IMR-90 (cell line): ENCODE data around the gene PLTP. TPM values are rescaled to one million over a fixed set of nuclear protein-coding genes. Genes with fewer than 3 reads are reported as not detected.

Experiments
- ATAC-seq: fragments of 200-7000 bp; cut with Tn5 transposase; 2 replicates; pipeline ENCODE4 v1.9.1; 2020; ENCODE audit warnings: low read depth, mild to moderate bottlenecking, moderate library complexity
- BruUV-seq: library from RNA; stranded (reverse); fragments of 400-500 nt; replicated peaks from 2 replicates; lab custom pipeline; 2021; lab: Mats Ljungman, UMichigan
- CTCF ChIA-PET: fragments of 300-600 bp; formaldehyde crosslinking; extraction: SDS; loops from one replicate; lab custom pipeline; 2021; ENCODE audit warnings: antibody characterized with exemption; lab: Yijun Ruan, JAX
- POLR2A ChIA-PET: fragments of 300-600 bp; sonication (Branson Sonifier 250); formaldehyde crosslinking; loops from one replicate; lab custom pipeline; 2022; ENCODE audit warnings: antibody characterized with exemption; ENCODE audit not compliant: unreplicated experiment; lab: Charles Lee
- DNase-seq: peaks from one replicate; pipeline ENCODE4 v3.0.0; 2013
- H2AFZ ChIP-seq: replicated peaks from 2 replicates; pipeline ENCODE3; 2013; ENCODE audit warnings: low read length, mild to moderate bottlenecking; ENCODE audit not compliant: poor library complexity
- H2AK5ac ChIP-seq: 2 replicates; pipeline ENCODE4 v1.6.1; 2013; ENCODE audit warnings: low read depth, low read length, inconsistent platforms
- H2AK9ac ChIP-seq: replicated peaks from 2 replicates; pipeline ENCODE3; 2013; ENCODE audit warnings: mild to moderate bottlenecking, low read depth, low read length, moderate library complexity; ENCODE audit not compliant: poor library complexity
- H2BK120ac ChIP-seq: 2 replicates; pipeline ENCODE4 v1.6.1; 2013; ENCODE audit warnings: low read depth, low read length, inconsistent platforms
- H2BK15ac ChIP-seq: 3 replicates; pipeline ENCODE4 v1.6.1; 2013; ENCODE audit warnings: low read depth, low read length, inconsistent platforms
- H2BK20ac ChIP-seq: 2 replicates; pipeline ENCODE4 v1.6.1; 2013; ENCODE audit warnings: low read depth, mild to moderate bottlenecking, inconsistent platforms, low read length, moderate library complexity
- H2BK5ac ChIP-seq: 2 replicates; pipeline ENCODE4 v1.6.1; 2013; ENCODE audit warnings: mild to moderate bottlenecking, low read depth, low read length, inconsistent platforms; ENCODE audit not compliant: poor library complexity, severe bottlenecking
- H3K14ac ChIP-seq: replicated peaks from 2 replicates; pipeline ENCODE4 v1.6.1; 2013; ENCODE audit warnings: low read depth, low read length, inconsistent platforms
- H3K18ac ChIP-seq: 2 replicates; pipeline ENCODE4 v1.6.1; 2013; ENCODE audit warnings: low read depth, low read length, control low read depth
- H3K23ac ChIP-seq: 2 replicates; pipeline ENCODE4 v1.6.1; 2013; ENCODE audit warnings: low read depth, low read length, inconsistent platforms
- H3K27ac ChIP-seq: 2 replicates; pipeline ENCODE4 v1.5.1; 2013; ENCODE audit warnings: mild to moderate bottlenecking, control low read depth, low read length; ENCODE audit not compliant: insufficient read depth
- H3K27me3 ChIP-seq: 2 replicates; pipeline ENCODE4 v1.6.1; 2013; ENCODE audit warnings: low read length; ENCODE audit not compliant: control insufficient read depth, insufficient read depth
- H3K36me3 ChIP-seq: 2 replicates; pipeline ENCODE4 v1.6.1; 2013; ENCODE audit warnings: low read length, mixed read lengths; ENCODE audit not compliant: control insufficient read depth, insufficient read depth
- H3K4ac ChIP-seq: 2 replicates; pipeline ENCODE4 v1.6.1; 2013; ENCODE audit warnings: low read depth, low read length, inconsistent platforms
- H3K4me1 ChIP-seq: 2 replicates; pipeline ENCODE4 v1.6.1; 2013; ENCODE audit warnings: low read length, mixed read lengths; ENCODE audit not compliant: control insufficient read depth, insufficient read depth
- H3K4me2 ChIP-seq: 2 replicates; pipeline ENCODE4 v1.6.1; 2013; ENCODE audit warnings: low read depth, mild to moderate bottlenecking, control low read depth, low read length, moderate library complexity
- H3K4me3 ChIP-seq: 2 replicates; pipeline ENCODE4 v1.5.1; 2013; ENCODE audit warnings: low read depth, mild to moderate bottlenecking, control low read depth, low read length, moderate library complexity; ENCODE audit not compliant: insufficient read depth
- H3K56ac ChIP-seq: 2 replicates; pipeline ENCODE4 v1.6.1; 2013; ENCODE audit warnings: low read length, inconsistent platforms; ENCODE audit not compliant: insufficient read depth; ENCODE audit errors: extremely low read depth
- H3K79me1 ChIP-seq, 2 experiments: 2 replicates each; pipeline ENCODE4 v1.6.1; 2013; ENCODE audit warnings: low read length in 2 of 2, inconsistent platforms in 1 of 2, low read depth in 1 of 2
- H3K9ac ChIP-seq: 2 replicates; pipeline ENCODE4 v1.6.1; 2013; ENCODE audit warnings: low read depth, low read length, control low read depth
- H3K9me1 ChIP-seq: 2 replicates; pipeline ENCODE4 v1.6.1; 2013; ENCODE audit warnings: low read length, inconsistent platforms; ENCODE audit not compliant: insufficient read depth
- H3K9me3 ChIP-seq: 2 replicates; pipeline ENCODE4 v1.6.1; 2013; ENCODE audit warnings: low read length; ENCODE audit not compliant: control insufficient read depth, insufficient read depth
- H4K20me1 ChIP-seq: 2 replicates; pipeline ENCODE4 v1.6.1; 2013; ENCODE audit warnings: low read length, inconsistent platforms; ENCODE audit not compliant: insufficient read depth
- H4K5ac ChIP-seq: 2 replicates; pipeline ENCODE4 v1.6.1; 2013; ENCODE audit warnings: mild to moderate bottlenecking, low read depth, low read length, control low read depth
- H4K8ac ChIP-seq, 2 experiments: 2 replicates each; pipeline ENCODE4 v1.6.1; 2013; ENCODE audit warnings: low read depth in 2 of 2, low read length in 2 of 2, control low read depth in 1 of 2, inconsistent platforms in 1 of 2
- H4K91ac ChIP-seq: 2 replicates; pipeline ENCODE4 v1.6.1; 2013; ENCODE audit warnings: low read depth, low read length, inconsistent platforms; ENCODE audit not compliant: insufficient read depth
- BHLHE40 ChIP-seq: fragments of 150-350 bp; IDR thresholded peaks from 2 replicates; pipeline ENCODE4 v1.6.1; 2016; ENCODE audit warnings: mild to moderate bottlenecking, low read depth, low read length
- CEBPB ChIP-seq: IDR thresholded peaks from 2 replicates; pipeline ENCODE4 v1.6.1; 2012; ENCODE audit warnings: low read depth, low read length, improper control_type of control experiment
- CTCF ChIP-seq: conservative IDR thresholded peaks from 2 replicates; pipeline ENCODE4 v1.5.1; 2012; ENCODE audit warnings: mild to moderate bottlenecking, low read depth, low read length, improper control_type of control experiment
- ELK1 ChIP-seq: fragments of 150-350 bp; IDR thresholded peaks from 2 replicates; pipeline ENCODE4 v1.6.1; 2016; ENCODE audit warnings: low read depth, mild to moderate bottlenecking, low read length, moderate library complexity, borderline replicate concordance
- FOS ChIP-seq: fragments of 150-350 bp; IDR thresholded peaks from 2 replicates; pipeline ENCODE4 v1.6.1; 2016; ENCODE audit warnings: low read depth, low read length
- MAFK ChIP-seq: IDR thresholded peaks from 2 replicates; pipeline ENCODE4 v1.6.1; 2012; ENCODE audit warnings: low read depth, low read length, improper control_type of control experiment
- MAZ ChIP-seq: IDR thresholded peaks from 2 replicates; pipeline ENCODE4 v1.6.1; 2012; ENCODE audit warnings: low read depth, mild to moderate bottlenecking, low read length, improper control_type of control experiment, moderate library complexity, borderline replicate concordance
- MXI1 ChIP-seq: IDR thresholded peaks from 2 replicates; pipeline ENCODE4 v1.6.1; 2012; ENCODE audit warnings: low read depth, mild to moderate bottlenecking, low read length, moderate library complexity, borderline replicate concordance
- NFE2L2 ChIP-seq: fragments of 150-350 bp; IDR thresholded peaks from 2 replicates; pipeline ENCODE4 v1.6.1; 2016; ENCODE audit warnings: low read depth, mild to moderate bottlenecking, low read length
- POLR2A ChIP-seq: IDR thresholded peaks from 2 replicates; pipeline ENCODE4 v1.6.1; 2012; ENCODE audit warnings: mild to moderate bottlenecking, low read depth, low read length
- RAD21 ChIP-seq: IDR thresholded peaks from 2 replicates; pipeline ENCODE4 v1.6.1; 2012; ENCODE audit warnings: low read length, improper control_type of control experiment
- RCOR1 ChIP-seq: IDR thresholded peaks from 2 replicates; pipeline ENCODE4 v1.6.1; 2012; ENCODE audit warnings: mild to moderate bottlenecking, low read length, improper control_type of control experiment; ENCODE audit not compliant: insufficient replicate concordance
- RFX5 ChIP-seq: IDR thresholded peaks from 2 replicates; pipeline ENCODE4 v1.8.0; 2012; ENCODE audit warnings: low read depth, mild to moderate bottlenecking, low read length, moderate library complexity
- SMC3 ChIP-seq: fragments of 150-350 bp; IDR thresholded peaks from 2 replicates; pipeline ENCODE4 v1.6.1; 2016; ENCODE audit warnings: low read depth, mild to moderate bottlenecking, antibody characterized with exemption, low read length, moderate library complexity
- USF2 ChIP-seq: fragments of 150-350 bp; IDR thresholded peaks from 2 replicates; pipeline ENCODE4 v1.6.1; 2017; ENCODE audit warnings: mild to moderate bottlenecking, antibody characterized with exemption, low read length, low read depth
- WGBS, 2 experiments: methylation state at CpG; one replicate each; pipeline versions ENCODE4 v1.1.5 to v1.1.7; 2013; ENCODE audit warnings: missing lambda C conversion rate in 2 of 2; ENCODE audit not compliant: insufficient read length in 1 of 2; ENCODE audit errors: extremely low coverage in 2 of 2; 5-methylcytosine and 5-hydroxymethylcytosine counted together
- dilution Hi-C: fragments of 300-500 bp; cut with HindIII; formaldehyde crosslinking; loops from one replicate; pipeline ENCODE4 v1.14.3; 2018; ENCODE audit warnings: low sequenced_read_pairs; ENCODE audit not compliant: unreplicated experiment
- in situ Hi-C: fragments of 300-500 bp; cut with MboI; formaldehyde crosslinking; loops from 3 replicates; pipeline ENCODE4 v1.14.3; 2019; ENCODE audit warnings: low sequenced_read_pairs, inconsistent platforms, mixed read lengths
- intact Hi-C: fragments of 100-400 bp; cut with micrococcal nuclease; formaldehyde crosslinking; loops from 2 replicates; pipeline ENCODE4 v1.10.0; 2022
- polyA plus RNA-seq, 3 experiments: library from polyadenylated mRNA; depleted of rRNA; stranded (reverse); fragments of >200 nt; gene quantifications; 2 replicates each; pipeline ENCODE4 v1.2.3, GENCODE V29; 2012; ENCODE audit warnings: low replicate concordance in 1 of 3
- total RNA-seq: library from RNA; depleted of rRNA; stranded (reverse); fragments of >200 nt; gene quantifications from 2 replicates; pipeline ENCODE4 v1.2.3, GENCODE V29; 2012

Gene PLTP
- total and polyA plus RNA-seq, 2 of the 4 experiments (the other 2 are of a cell fraction): 5.4 to 55.8 TPM

GRCh38 chr20:45918182-45918737, 6.3 kb upstream of the PLTP start:
- H3K56ac ChIP-seq: no peak overlapping the region
- peaks cover 27% of the 10 kb centered on the region for H3K4me1 ChIP-seq
- ChIA-PET POLR2A (no interaction called here), CTCF (no interaction called here)
- no peak overlapping the region; the same call in 1 of the 2 replicates for H2AK5ac ChIP-seq
- no peaks in the 10 kb centered on the region; the same call in 1 of the 2 replicates for H3K9me1 ChIP-seq
- H2BK15ac ChIP-seq: no peak overlapping the region; the same call in 1 of the 3 replicates
- no peaks in the 10 kb centered on the region for H3K79me1 ChIP-seq
- DNase-seq (peak; percentile 77), ATAC-seq (peak; percentile 22)
- in situ Hi-C loops (loop anchor here (25.0 kb wide), 1 partner anchor 581 kb away; the partner anchor contains the start of gene SDC4), dilution Hi-C loops (no loop called here), intact Hi-C loops (no loop called here)
- H3K9me3 ChIP-seq: no peaks in the 10 kb centered on the region
- no peak overlapping the region for H3K14ac ChIP-seq
- WGBS, 2 experiments: 80% methylated on average over 3 of the region's 5 CpGs; no CpG with 5 or more reads in 1 of the 2 experiments
- H2BK120ac ChIP-seq: peak overlapping the region; percentile 25; the same call in 1 of the 2 replicates
- no peak overlapping the region for H3K4me2 ChIP-seq
- no peaks in the 10 kb centered on the region for H3K27me3 ChIP-seq
- H3K4ac ChIP-seq: peak overlapping the region; percentile 59
- no peak overlapping the region for H2AK9ac ChIP-seq
- no peak overlapping the region for H3K23ac ChIP-seq
- H3K9ac ChIP-seq: no peak overlapping the region
- peak overlapping the region; percentile 30 for H3K18ac ChIP-seq
- H4K20me1 ChIP-seq: no peaks in the 10 kb centered on the region
- peak overlapping the region; percentile 57 for H2AFZ ChIP-seq
- peak overlapping the region; percentile 18; the same call in 1 of the 2 replicates for H2BK20ac ChIP-seq
- H4K5ac ChIP-seq: peak overlapping the region; percentile 33
- H4K8ac ChIP-seq: peak overlapping the region; percentile 37 to 62; a peak in 3 of 4 replicates
- no peaks in the 10 kb centered on the region for H3K36me3 ChIP-seq
- peak overlapping the region; percentile 89; the same call in 1 of the 2 replicates for H3K27ac ChIP-seq
- peak overlapping the region; percentile 61 for H2BK5ac ChIP-seq
- peak overlapping the region; percentile 2; the same call in 1 of the 2 replicates for H4K91ac ChIP-seq
- no TSS peak for BruUV-seq
- no peak overlapping the region for H3K4me3 ChIP-seq
- TF ChIP-seq MAFK (no peak), RFX5 (no peak), FOS (no peak), CEBPB (no peak), BHLHE40 (no peak), RCOR1 (no peak), POLR2A (no peak), NFE2L2 (no peak), MAZ (no peak), ELK1 (no peak), CTCF (no peak), SMC3 (no peak), USF2 (no peak), RAD21 (no peak), MXI1 (no peak)
